Type B pancreatic cell (in vitro differentiated cells): ENCODE measurements around the gene C19orf85. TPM values are rescaled to one million over a fixed set of nuclear protein-coding genes. Genes with fewer than 3 reads are reported as not detected.

Experiments used
- DNase-seq: peaks from one replicate; pipeline ENCODE4 v3.0.0; 2021; ENCODE audit warnings: mixed read lengths; ENCODE audit not compliant: unreplicated experiment; ENCODE audit errors: extremely low spot score
- H3K27ac Mint-ChIP-seq: 2 replicates; pipeline ENCODE4 v1.8.0; 2021; ENCODE audit warnings: mild to moderate bottlenecking, mixed read lengths
- H3K27me3 Mint-ChIP-seq: 2 replicates; pipeline ENCODE4 v1.8.0; 2021; ENCODE audit warnings: mixed read lengths
- H3K36me3 Mint-ChIP-seq: 2 replicates; pipeline ENCODE4 v1.8.0; 2021; ENCODE audit warnings: mixed read lengths
- H3K4me1 Mint-ChIP-seq: one replicate; pipeline ENCODE4 v1.8.0; 2021; ENCODE audit warnings: mixed read lengths; ENCODE audit not compliant: unreplicated experiment
- H3K4me3 Mint-ChIP-seq: 2 replicates; pipeline ENCODE4 v1.8.0; 2021; ENCODE audit warnings: mild to moderate bottlenecking, mixed read lengths
- H3K9me3 Mint-ChIP-seq: 2 replicates; pipeline ENCODE4 v1.8.0; 2021; ENCODE audit warnings: mixed read lengths
- total RNA-seq: library from RNA; stranded (reverse); gene quantifications from 2 replicates; pipeline ENCODE4 v1.2.1, GENCODE V29; 2021; ENCODE audit warnings: low replicate concordance
- TF ChIP-seq, protein P1 (sequence below): fragments of 200-600 bp; sonication (generic); conservative IDR thresholded peaks from 2 replicates; pipeline ENCODE4 v1.5.0; 2021; ENCODE audit warnings: antibody characterized with exemption, mild to moderate bottlenecking

C19orf85 gene
- total RNA-seq, 1 donor from 2014 or later = not detected

DNA sequence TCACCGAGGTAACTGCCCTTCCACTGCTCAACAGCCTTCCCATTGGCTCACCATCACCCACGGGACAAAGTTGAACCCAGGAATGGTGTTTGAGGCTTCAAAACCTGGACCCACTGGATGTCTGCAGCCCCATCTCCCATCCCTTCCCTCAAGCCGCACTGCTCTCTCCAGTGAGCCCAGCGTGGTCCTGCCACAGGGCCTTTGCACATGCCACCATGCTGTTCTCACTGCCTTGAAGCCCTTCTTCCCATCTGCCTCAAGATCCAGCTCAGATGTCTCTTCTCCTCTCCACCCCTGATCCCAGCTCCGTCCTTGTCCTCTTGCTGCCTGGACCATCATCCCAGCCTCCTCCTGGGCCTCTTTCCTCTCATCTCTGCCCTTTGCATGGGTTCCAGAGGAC is 25.5 kb downstream of the C19orf85 start:
- no peak for DNase-seq
- peaks cover 16% of the 10 kb centered on the region for H3K4me1 Mint-ChIP-seq
- H3K9me3 Mint-ChIP-seq = no peaks in the 10 kb centered on the region
- H3K27ac Mint-ChIP-seq = no peak overlapping the region
- peaks cover 8% of the 10 kb centered on the region for H3K36me3 Mint-ChIP-seq
- H3K27me3 Mint-ChIP-seq = peaks cover 65% of the 10 kb centered on the region
- TF ChIP-seq, protein P1, sequence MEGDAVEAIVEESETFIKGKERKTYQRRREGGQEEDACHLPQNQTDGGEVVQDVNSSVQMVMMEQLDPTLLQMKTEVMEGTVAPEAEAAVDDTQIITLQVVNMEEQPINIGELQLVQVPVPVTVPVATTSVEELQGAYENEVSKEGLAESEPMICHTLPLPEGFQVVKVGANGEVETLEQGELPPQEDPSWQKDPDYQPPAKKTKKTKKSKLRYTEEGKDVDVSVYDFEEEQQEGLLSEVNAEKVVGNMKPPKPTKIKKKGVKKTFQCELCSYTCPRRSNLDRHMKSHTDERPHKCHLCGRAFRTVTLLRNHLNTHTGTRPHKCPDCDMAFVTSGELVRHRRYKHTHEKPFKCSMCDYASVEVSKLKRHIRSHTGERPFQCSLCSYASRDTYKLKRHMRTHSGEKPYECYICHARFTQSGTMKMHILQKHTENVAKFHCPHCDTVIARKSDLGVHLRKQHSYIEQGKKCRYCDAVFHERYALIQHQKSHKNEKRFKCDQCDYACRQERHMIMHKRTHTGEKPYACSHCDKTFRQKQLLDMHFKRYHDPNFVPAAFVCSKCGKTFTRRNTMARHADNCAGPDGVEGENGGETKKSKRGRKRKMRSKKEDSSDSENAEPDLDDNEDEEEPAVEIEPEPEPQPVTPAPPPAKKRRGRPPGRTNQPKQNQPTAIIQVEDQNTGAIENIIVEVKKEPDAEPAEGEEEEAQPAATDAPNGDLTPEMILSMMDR = no peak
- H3K4me3 Mint-ChIP-seq = no peak overlapping the region

DNA sequence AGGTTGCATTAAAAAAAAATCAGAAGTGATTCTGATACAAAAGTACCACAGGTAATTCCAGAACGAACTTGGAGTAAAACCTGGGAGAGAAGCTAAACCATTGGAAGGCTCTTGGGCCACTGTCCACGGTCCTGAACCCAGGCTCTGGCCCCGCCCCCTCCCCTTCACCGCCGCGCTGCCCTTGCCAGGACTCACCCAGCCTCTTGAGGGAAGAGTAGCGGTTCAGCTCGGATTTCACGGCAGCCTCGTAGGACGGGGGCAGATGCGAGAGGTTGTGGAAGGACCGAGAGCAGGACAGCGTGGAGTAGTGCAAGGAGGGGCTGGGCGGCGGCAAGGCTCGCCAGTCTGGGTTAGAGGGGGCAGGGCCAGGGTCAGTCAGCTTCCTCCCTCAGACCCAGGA is 27.1 kb downstream of the C19orf85 start:
- TF ChIP-seq, protein P1 = no peak
- DNase-seq = no peak

DNA sequence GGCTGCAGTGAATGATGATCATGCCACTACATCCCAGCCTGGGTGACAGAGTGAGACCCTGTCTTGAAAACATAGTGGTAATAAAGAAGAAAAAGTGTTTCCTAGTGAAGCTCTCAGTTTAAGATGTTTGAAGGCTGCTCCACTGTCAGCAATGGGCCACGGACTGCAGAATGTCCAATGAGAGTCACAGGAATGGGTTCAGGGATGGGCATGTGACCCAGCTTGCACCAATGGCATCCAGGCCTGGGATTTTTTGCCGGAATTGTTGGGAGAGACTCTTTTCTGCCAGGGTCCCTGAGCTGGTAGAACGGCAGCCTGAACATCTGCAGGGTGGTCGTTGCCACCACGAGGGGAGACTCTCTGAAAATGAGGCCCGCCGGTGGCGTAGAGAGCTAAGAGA is 27.7 kb downstream of the C19orf85 start:
- TF ChIP-seq, protein P1 = no peak
- Mint-ChIP-seq H3K4me3 (no peak overlapping the region), H3K27me3 (peaks cover 45% of the 10 kb centered on the region)

More for the DNA sequence above, 27.1 kb downstream of the C19orf85 start:
- no peak overlapping the region for H3K4me3 Mint-ChIP-seq
- peaks cover 16% of the 10 kb centered on the region for H3K4me1 Mint-ChIP-seq
- H3K27me3 Mint-ChIP-seq = peaks cover 49% of the 10 kb centered on the region
- no peak overlapping the region for H3K27ac Mint-ChIP-seq
- H3K36me3 Mint-ChIP-seq = peaks cover 8% of the 10 kb centered on the region
- no peaks in the 10 kb centered on the region for H3K9me3 Mint-ChIP-seq

DNA sequence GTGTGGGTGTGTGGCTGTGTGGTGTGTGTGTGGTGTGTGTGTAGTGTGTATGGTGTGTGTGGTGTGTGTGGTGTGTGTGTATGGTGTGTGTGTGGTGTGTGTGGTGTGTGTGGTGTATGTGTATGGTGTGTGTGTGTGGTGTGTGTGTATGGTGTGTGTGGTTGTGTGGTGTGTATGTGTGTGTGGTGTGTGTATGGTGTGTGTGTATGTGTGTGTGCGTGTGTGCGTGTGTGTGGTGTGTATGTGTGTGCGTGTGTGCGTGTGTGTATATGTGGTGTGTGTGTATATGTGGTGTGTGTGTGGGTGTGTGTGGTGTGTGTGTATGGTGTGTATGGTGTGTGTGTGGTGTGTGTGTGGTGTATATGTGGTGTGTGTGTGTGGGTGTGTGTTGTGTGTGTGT is 29.5 kb downstream of the C19orf85 start:
- Mint-ChIP-seq H3K9me3 (no peaks in the 10 kb centered on the region), H3K27ac (no peak overlapping the region), H3K36me3 (no peaks in the 10 kb centered on the region), H3K4me1 (peaks cover 6% of the 10 kb centered on the region), H3K27me3 (peaks cover 35% of the 10 kb centered on the region), H3K4me3 (no peak overlapping the region)
- no peak for DNase-seq
- TF ChIP-seq, protein P1 = no peak

More for the DNA sequence above, 27.7 kb downstream of the C19orf85 start:
- DNase-seq = no peak
- Mint-ChIP-seq H3K4me1 (peaks cover 16% of the 10 kb centered on the region), H3K27ac (no peak overlapping the region), H3K36me3 (peaks cover 8% of the 10 kb centered on the region), H3K9me3 (no peaks in the 10 kb centered on the region)

DNA sequence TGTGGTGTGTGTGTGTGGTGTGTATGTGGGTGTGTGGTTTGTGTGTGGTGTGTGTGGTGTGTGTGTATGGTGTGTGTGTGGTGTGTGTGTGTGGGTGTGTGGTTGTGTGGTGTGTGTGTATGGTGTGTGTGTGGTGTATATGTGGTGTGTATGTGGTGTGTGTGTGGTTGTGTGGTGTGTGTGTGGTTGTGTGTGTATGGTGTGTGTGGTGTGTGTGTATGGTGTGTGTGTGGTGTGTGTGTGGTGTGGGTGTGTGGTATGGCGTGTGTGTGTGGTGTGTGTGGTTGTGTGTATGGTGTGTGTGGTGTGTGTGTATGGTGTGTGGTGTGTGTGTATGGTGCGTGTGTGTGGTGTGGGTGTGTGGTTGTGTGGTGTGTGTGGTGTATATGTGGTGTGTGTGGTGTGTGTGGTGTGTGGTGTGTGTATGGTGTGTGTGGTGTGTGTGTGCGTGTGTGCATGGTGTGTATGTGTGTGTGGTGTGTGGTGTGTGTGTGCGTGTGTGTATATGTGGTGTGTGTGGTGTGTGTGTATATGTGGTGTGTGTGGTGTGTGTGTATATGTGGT is 30.1 kb downstream of the C19orf85 start:
- Mint-ChIP-seq H3K27me3 (peaks cover 32% of the 10 kb centered on the region), H3K36me3 (no peaks in the 10 kb centered on the region), H3K9me3 (no peaks in the 10 kb centered on the region), H3K4me3 (no peak overlapping the region), H3K27ac (no peak overlapping the region), H3K4me1 (peaks cover 6% of the 10 kb centered on the region)
- TF ChIP-seq, protein P1 = no peak
- DNase-seq = no peak
